Lower lobe of right lung (tissue), 2 donors: Measurements from ENCODE around the gene PRM1. TPM values are rescaled to one million over a fixed set of nuclear protein-coding genes. Genes with fewer than 3 reads are reported as not detected.

Source experiments
- ATAC-seq, 2 donors: fragments of 200-7000 bp; cut with Tn5 transposase; one replicate each; pipeline ENCODE4 v1.9.1; 2020 to 2022; ENCODE audit warnings: mild to moderate bottlenecking in 2 of 2, moderate library complexity in 2 of 2
- DNase-seq: peaks from one replicate; pipeline ENCODE4 v3.0.0-alpha.2; 2020
- H3K27ac ChIP-seq: fragments of 200-600 bp; one replicate; pipeline ENCODE4 v1.8.0; 2022
- H3K27me3 ChIP-seq: fragments of 200-600 bp; one replicate; pipeline ENCODE4 v1.8.0; 2022; ENCODE audit warnings: low read depth
- H3K36me3 ChIP-seq: fragments of 200-600 bp; one replicate; pipeline ENCODE4 v1.8.0; 2022; ENCODE audit warnings: mild to moderate bottlenecking
- H3K4me1 ChIP-seq: fragments of 200-600 bp; one replicate; pipeline ENCODE4 v1.8.0; 2022
- H3K4me3 ChIP-seq: fragments of 200-600 bp; one replicate; pipeline ENCODE4 v1.8.0; 2022; ENCODE audit warnings: mild to moderate bottlenecking
- H3K9me3 ChIP-seq: fragments of 200-600 bp; one replicate; pipeline ENCODE4 v1.8.0; 2022
- intact Hi-C: fragments of 100-400 bp; cut with DNase I; formaldehyde crosslinking; loops from one replicate; pipeline ENCODE4 v1.11.0; 2022
- total RNA-seq: library from RNA; stranded (reverse); fragmentation: NEBNext Ultra II Directional; extraction: Animal tissue kit (Norgen Biotek cat#: 25700); gene quantifications from one replicate; pipeline ENCODE4 v1.2.1, GENCODE V29; 2021
- TF ChIP-seq, protein P1 (sequence below): fragments of 200-600 bp; IDR thresholded peaks from one replicate; pipeline ENCODE4 v1.8.0; 2022; ENCODE audit warnings: antibody characterized with exemption, mild to moderate bottlenecking
- donor health status: DM: no; HTN: yes; CAD: no; lungs with severe emphysema.

The PRM1 gene
- total RNA-seq, 1 donor from 2014 or later, result not detected

DNA sequence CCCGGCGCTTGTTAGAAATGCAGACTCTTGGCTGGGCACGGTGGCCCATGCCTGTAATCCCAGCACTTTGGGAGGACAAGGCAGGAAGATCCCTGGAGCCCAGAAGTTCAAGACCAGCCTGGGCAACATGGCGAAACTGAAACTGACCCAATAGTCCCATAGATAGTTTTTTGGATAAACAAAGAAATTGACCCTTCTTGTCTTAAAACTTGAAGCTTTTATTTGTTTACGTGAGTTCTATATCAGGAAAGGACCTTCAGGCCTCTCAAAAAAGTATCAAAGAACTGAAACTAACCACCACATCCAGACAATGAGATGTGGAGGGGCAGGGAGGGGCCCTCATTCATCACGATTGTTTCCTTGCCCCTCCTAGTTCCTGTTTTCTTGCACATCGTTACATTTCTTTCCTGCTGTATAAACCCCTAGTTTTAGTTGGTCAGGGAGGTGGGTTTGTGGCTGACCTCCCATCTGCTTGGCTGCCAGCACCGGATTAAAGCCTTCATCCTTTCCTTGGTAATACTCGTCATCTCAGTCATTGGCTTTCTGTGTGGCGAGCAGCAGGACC, 29.9 kb upstream of the PRM1 start:
- intact Hi-C loops, result no loop called here
- no peak overlapping the region for H3K27ac ChIP-seq
- no peak for DNase-seq

DNA sequence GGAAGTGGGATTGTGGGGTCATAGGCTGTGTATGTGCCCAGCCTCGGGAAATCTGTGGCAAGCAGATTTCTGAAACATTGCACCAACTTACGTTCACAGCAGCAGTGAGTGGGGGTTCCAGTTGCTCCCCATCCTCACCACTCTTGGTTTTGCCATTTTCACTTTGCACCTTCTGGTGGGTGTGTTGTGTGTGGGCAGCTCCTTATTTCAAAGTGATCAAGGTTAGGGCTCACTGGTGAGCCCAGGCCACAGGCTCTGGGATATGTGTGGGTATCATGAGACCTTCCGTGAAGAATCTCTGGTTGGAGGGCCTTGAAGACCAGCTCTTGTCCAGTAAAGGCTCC, 29.5 kb upstream of the PRM1 start:
- H3K36me3 ChIP-seq, result no peaks in the 10 kb centered on the region
- no peak overlapping the region for H3K27ac ChIP-seq
- no peaks in the 10 kb centered on the region for H3K9me3 ChIP-seq
- no peaks in the 10 kb centered on the region for H3K27me3 ChIP-seq
- intact Hi-C loops, result no loop called here
- peaks cover 53% of the 10 kb centered on the region for H3K4me1 ChIP-seq
- no peak overlapping the region for H3K4me3 ChIP-seq
- TF ChIP-seq, protein P1, sequence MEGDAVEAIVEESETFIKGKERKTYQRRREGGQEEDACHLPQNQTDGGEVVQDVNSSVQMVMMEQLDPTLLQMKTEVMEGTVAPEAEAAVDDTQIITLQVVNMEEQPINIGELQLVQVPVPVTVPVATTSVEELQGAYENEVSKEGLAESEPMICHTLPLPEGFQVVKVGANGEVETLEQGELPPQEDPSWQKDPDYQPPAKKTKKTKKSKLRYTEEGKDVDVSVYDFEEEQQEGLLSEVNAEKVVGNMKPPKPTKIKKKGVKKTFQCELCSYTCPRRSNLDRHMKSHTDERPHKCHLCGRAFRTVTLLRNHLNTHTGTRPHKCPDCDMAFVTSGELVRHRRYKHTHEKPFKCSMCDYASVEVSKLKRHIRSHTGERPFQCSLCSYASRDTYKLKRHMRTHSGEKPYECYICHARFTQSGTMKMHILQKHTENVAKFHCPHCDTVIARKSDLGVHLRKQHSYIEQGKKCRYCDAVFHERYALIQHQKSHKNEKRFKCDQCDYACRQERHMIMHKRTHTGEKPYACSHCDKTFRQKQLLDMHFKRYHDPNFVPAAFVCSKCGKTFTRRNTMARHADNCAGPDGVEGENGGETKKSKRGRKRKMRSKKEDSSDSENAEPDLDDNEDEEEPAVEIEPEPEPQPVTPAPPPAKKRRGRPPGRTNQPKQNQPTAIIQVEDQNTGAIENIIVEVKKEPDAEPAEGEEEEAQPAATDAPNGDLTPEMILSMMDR, result no peak
- no peak for DNase-seq
- no peak for ATAC-seq

More for the DNA sequence above, 29.9 kb upstream of the PRM1 start:
- Histone ChIP-seq H3K27me3 (no peaks in the 10 kb centered on the region), H3K4me3 (no peak overlapping the region), H3K9me3 (no peaks in the 10 kb centered on the region), H3K4me1 (peaks cover 53% of the 10 kb centered on the region), H3K36me3 (no peaks in the 10 kb centered on the region)
- TF ChIP-seq, protein P1, result no peak
- no peak for ATAC-seq

DNA sequence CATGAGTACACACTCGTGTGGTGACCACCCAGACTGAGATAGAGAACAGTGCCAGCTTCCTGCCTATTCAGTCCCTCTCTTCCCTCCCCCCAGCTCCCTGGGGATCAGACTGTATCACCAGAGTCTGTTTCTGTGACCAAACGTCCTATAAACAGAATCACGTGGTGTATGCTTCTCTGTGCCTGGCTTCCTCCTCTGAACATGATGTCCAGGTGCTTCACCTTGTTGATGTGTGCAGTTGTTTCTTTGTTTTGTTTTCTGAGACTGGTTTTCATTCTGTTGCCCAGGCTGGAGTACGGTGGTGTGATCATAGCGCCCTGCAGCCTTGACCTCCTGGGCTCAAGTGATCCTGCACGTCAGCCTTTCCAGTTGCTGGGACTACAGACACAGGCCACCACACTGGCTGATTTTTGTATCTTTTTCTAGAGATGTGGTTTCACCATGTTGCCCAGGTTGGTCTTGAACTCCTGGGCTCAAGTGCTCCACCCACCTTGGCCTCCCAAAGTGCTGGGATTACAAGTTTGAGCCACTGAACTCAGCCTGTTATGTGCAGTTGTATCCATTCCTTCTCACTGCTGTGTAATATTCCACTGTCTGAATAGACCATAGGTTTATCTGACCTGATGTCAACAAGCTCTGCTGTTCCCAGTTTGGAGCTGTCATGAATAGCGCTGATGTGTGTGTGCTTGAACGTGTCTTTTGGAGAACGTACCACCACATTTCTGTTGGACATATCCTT, 28.9 kb upstream of the PRM1 start:
- intact Hi-C loops, result no loop called here
- peaks cover 53% of the 10 kb centered on the region for H3K4me1 ChIP-seq
- no peak for ATAC-seq

DNA sequence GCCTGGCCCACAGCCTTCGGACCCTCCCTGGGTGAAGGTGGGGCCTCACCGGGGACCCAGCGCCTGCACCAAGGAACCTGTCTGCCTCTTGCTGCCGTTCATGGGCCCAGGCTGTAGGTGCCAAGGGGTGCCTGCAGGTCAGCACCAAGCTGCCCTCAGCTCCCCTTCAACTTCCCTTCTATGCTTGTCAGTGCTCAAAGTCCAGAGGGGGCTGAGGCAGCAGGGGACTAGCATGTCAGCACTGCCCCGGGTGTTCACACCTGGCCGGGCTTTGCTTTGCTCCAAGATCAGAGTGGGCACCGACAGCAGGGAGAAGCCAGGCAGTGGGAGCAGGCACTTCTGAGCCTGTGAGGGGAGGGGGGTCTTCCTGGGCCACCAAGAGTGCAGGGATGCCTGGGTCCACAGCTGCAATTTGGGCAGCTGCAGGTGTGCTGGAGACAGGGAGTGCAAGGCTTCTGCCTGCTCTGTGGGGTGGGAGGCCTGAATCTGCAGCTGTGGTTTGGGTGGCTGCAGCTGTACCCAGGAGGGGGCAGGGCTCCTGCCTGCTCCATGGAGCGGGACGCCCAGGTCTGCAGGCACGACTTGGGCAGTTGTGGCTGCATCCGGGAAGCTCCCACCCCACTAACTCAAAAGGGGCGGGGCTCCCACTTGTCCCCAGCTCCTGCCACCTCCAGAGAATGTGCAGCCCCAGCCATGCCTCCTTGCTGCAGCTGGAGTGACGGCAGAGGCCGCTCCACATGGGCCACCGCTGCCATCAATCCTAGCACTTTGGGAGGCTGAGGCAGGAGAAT, 27.6 kb upstream of the PRM1 start:
- Histone ChIP-seq H3K4me3 (no peak overlapping the region), H3K9me3 (no peaks in the 10 kb centered on the region), H3K27ac (peak overlapping the region; percentile 79), H3K4me1 (peaks cover 53% of the 10 kb centered on the region), H3K27me3 (no peaks in the 10 kb centered on the region), H3K36me3 (no peaks in the 10 kb centered on the region)
- intact Hi-C loops, result no loop called here
- DNase-seq (no peak), ATAC-seq (no peak)
- TF ChIP-seq, protein P1, result no peak

More for the DNA sequence above, 28.9 kb upstream of the PRM1 start:
- TF ChIP-seq, protein P1, result no peak
- DNase-seq, result no peak
- Histone ChIP-seq H3K4me3 (no peak overlapping the region), H3K27me3 (no peaks in the 10 kb centered on the region), H3K27ac (no peak overlapping the region), H3K36me3 (no peaks in the 10 kb centered on the region), H3K9me3 (no peaks in the 10 kb centered on the region)

DNA sequence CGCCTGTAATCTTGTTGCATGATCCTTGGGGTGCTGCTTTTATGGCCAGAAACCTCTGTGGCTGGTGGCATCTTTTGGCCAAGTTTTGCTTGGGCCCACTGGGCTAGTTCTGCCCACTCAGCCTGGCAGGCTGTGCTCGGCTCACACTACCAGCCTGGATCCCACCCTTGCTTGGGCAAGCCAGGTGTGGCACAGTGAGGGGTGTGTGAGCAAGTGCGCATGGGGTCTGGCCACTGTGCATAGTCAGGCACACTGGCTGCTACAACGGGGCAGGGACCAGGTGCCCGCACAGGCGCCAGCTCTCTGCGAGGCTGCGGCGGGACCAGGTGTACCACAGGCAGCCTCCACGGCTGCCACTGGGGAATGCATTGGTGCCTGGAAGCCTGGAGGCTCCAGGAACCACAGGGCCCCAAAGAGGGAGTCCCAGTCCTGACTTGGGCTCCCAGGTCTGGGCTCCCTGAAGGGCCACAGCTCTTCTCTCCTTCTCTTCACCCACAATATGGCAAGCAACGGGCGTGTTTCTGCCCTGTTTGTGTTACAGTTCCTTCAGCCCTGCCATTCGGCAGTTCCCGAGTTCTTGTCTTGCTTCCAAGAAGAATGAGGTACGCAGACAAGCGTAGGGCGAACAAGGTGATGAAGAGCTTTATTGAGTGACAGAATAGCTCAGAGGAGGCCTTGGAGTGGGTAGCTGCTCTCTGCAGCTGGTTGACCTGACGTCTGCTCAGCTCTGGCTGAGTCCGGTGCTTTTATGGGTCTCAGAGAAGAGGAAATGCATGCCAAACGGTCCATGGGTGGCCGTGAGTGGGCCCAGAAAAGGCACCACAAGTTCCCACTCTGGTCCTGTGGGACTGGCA, 26.7 kb upstream of the PRM1 start:
- Histone ChIP-seq H3K9me3 (no peaks in the 10 kb centered on the region), H3K4me1 (peaks cover 53% of the 10 kb centered on the region), H3K27me3 (no peaks in the 10 kb centered on the region), H3K4me3 (no peak overlapping the region), H3K36me3 (no peaks in the 10 kb centered on the region), H3K27ac (peak overlapping the region; percentile 79)
- intact Hi-C loops, result no loop called here
- ATAC-seq (peak; percentile 6 to 15), DNase-seq (no peak)
- TF ChIP-seq, protein P1, result no peak
